NCI-H1930 (cell line): ENCODE measurements around the gene IKZF3.
A peak's percentile ranks its signal among the peaks of the same experiment; 100 is the strongest.
"Not testable (repeated sequence)": the region's sequence is repeated elsewhere in the genome, so short reads cannot be mapped to it uniquely, and the experiment has no call there.

Experiments used
- DNase-seq, 2 experiments: peaks; one replicate each; lab custom pipeline; 2025; lab: John Stamatoyannopoulos, UW

The IKZF3 gene

DNA sequence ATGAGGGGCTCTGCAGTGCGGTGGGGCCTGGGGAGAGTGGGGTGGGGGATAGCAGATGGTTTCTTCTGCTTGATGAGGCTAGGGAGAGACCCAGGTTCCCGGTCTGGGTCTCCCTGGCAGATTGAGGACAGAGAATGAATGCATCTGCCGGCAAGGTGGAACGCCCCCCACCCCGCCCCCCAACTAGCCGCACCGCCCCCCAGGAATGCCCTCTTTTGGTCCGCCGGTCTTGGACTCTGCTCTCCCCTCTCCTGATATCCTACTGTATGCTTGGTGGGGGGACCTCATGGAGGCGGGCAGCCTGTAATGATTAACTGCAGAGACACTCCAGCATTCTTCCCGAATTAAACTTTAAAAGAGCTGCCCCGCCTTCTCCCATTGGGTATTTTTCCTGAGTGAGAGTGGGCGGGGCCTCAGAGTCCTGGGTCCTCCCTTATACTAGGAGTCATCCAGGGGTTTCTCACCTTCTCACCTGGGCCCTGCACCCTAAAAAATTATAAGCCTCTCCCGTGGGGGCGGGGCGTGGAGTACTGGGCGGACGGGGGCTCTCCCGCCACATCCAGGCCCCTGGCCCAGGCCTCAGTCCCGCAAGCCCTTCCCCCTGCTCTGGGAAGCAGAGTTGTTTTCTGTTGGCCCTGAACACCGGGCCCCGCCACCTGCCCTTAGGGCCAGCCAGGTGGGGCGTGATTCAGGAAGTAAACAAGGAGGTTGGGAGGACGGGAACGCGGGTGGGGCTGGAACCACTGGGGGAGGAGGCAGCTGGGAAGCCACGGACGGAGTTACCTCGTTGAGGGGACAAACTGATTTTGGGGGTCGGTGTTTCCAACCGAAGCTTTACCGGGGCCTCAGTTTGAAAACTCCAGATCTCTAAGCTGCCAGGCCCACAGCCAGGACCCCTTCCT is 124.9 kb downstream of the IKZF3 start:
- no peak for DNase-seq

DNA sequence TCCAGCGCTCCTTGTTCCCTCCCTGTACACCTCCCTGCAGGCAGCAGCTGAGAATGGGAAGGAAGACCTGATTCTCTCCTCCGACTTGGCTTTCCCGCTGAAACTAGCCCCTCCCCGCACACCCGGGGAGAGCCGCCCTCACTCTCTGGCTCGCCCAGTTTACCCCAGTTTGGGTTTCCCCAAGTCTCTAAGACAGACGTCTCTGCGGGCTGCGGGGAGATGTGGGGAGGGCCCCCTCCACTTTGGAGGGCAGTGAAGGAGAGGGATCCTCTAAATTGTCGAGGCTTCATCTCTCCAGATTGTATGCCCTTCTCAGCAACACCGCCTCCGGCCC is 125.6 kb downstream of the IKZF3 start:
- no peak for DNase-seq

DNA sequence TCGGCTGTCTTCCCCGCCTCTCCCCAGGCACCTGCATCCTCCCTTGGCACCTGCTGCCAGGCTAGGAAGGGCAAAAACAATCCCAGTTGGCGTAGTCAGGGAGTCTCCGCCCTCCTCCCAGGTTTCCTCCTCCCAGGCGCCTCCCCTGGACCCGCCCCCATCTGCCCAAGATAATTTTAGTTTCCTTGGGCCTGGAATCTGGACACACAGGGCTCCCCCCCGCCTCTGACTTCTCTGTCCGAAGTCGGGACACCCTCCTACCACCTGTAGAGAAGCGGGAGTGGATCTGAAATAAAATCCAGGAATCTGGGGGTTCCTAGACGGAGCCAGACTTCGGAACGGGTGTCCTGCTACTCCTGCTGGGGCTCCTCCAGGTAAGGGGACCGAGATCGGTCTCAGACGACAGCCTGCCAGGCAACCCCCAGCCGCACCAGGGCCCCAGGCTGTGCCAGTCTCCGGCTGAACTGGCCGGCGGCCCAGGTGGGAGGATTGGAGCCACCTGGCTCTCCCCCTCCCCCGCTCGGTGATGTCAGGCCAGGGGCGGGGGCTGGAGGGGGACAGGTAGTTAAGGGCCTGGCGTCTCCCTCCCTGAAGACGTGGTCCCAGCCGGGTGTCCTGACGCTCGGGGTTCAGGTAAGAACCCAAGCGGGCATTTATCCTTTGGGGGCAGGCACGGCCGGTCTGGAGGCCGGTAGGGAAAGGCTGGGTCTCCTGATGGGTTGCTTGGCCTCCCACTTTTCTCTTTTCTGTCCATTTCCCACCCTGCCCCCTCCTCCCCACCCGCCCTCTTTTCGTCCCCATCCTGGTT is 126.1 kb downstream of the IKZF3 start, which contains the start of gene GRB7:
GRB7 (plus strand) TSS at position 179 of the 808 bp plus-strand sequence. CDS start 4,364 bp downstream, outside the sequence.
- DNase-seq, result peak in 1 of 2 experiments; percentile 7

DNA sequence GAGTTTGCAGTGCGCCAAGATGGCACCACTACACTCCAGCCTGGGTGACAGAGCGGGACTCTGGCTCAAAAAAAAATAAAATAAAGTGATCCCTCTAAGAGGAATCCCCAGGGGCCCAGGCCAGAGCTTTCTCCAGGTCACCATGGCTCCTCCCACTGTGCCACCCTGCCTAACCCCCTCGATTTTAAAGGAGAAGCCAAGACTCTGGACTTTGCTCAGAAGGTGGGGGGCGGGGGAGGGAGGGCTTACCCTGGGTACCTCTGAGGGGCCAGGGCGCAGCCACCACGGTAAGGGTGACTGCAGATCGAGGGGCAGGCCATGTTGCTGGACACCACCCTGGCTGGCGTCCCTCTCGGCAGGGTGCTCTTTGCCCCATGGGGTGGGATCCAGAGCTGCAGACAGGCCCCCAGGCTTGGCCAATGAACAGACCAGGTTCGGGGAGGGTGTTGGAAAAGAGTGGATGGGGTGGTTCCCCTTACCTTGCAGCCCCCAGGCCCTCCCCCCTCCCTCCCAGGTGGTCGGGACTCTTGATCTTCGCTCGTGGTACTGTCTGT is 126.8 kb downstream of the IKZF3 start:
- no peak for DNase-seq

DNA sequence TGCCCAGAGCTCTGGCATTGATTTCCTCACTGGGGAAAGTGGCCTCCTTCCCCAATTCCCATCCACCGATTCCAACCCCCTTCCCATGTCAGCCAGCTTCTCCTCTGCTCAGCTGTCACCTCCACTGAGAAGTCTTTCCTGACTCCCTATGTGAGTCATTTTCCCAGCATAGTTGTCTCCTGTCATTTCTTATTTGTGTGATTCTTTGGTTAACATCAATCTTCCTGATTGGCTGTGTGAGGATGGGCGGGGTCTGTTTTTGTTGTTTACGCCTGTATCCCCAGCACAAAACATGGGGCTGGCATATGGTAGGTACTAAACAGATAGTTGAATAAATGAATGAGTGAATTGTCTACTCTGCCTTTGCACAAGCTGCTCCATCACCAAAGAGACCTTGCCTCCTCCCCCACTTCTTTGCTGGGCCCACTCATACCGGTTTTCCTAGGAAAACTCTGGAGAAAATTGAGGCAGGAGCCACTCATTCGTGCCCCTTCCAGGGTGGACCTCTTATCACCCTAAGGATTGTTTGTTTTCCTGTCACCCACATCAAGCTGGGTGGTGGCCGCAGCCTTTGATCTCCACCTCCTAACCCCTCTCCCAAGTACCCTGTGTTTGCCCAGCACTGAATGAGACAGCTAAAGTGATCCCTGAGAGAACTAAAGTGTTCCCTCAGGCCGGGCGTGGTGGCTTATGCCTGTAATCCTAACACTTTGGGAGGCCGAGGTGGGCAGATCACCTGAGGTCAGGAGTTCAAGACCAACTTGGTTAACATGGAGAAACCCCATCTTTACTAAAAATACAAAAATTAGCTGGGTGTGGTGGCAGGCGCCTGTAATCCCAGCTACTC is 127.6 kb downstream of the IKZF3 start:
- DNase-seq, result no peak

DNA sequence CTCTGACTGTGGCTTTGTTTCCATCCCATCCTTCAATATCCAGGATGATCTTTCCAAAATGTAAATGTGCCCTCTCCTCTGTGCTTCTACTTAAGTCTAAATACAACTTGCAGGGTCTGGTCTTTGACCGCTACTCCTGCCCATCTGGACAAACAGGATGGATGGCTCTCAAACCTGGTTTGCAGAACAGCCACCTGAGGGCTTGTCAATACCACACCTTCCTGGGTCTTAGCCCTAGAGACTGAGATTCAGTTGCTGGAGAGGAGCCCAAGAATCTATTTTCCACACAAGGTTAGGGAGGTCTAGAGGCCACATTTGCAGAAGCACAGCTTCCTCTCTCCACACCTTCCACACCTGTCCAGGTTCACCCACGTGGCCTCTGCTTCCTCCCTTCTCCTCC is 128.2 kb downstream of the IKZF3 start:
- DNase-seq, result no peak

DNA sequence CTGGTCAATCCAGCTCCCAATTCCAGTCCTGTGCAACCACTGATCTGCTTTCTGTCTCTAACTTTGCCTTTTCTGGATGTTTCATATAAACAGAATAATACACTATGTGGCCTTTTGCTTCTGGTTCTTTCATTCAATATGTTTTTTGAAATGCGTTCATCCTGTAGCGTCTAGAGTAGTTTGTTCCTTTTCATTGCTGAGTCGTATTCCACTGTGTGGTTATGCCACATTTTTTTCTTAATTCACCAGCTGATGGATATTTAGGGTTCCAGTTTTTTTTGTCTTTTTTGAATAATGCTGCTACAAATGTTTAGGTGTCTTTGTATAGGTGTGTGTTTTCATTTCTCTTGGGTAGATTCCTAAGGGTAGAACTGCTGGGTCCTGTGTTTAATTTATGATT is 131.5 kb downstream of the IKZF3 start:
- DNase-seq, result no peak

DNA sequence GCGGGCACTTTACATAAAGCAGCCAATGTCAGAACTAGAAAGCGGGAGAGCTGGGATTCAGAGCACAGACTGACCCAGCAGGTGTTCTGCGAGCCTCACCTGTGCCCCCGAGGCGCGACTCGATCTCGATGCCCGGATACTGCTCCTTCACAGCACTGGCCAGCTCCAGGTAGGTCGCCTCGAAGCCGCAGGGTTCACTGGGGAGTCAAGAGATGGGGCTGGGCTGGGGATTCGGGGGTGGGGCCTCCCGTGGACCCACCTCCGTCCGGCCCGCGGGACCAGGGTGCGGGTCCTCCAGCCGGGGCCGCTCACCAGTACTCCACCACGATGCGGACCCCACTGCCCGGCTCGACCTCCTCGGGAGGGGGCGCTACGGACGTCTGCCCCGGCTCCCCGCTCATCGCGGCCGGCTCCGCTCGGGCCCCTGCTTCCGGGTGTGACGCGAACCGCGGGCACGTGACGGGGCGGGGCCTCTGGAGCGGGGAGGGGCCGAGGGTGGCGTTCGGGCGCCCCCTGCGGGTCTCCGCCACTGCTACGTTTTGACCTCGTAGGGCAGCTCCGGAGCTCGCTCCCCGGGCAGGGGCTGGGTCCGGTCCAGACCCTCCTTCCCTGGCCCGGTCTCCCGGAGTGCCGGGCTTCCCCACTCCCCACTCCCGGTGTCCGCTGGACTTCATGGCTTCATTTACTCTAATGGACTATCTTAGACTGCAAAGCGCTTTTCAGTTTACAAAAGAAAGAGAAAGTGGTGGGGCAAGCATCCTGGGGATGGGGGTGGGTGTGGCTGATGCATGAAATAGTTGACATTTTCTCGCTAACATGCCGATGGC is 133.8 kb downstream of the IKZF3 start, which contains the start of gene MIEN1:
MIEN1 (minus strand) TSS at position 438 of the 827 bp plus-strand sequence; CDS start at position 401, 37 bp downstream.
- peak; percentile 76 to 87 for DNase-seq

DNA sequence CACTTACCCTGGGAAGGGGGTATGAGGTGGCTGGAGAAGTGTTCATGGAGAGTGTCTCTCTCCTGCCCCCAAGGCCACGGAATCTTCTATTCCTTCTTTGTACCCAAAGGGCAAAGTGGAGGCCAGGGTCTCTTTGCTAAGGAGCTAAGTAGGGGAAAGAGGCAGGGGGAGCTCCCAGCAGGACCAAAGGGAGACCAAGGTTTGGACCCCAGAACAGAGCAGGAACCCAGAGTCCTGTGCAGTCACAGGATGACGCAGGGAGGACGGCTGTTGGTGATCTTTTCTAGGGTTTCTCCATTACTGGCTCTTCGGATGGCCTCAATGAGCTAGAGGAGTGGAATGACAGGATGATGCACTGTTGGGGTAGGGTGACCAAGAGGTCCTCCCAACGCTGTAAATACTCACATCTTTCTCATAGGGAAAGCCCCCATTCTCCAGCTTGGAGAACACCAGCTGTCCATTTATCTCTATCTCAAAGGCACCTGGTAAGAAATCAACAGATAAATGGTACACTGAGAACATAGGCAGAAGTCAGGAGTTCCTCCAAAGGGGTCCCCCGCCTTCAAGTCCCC is 134.7 kb downstream of the IKZF3 start:
- no peak for DNase-seq

DNA sequence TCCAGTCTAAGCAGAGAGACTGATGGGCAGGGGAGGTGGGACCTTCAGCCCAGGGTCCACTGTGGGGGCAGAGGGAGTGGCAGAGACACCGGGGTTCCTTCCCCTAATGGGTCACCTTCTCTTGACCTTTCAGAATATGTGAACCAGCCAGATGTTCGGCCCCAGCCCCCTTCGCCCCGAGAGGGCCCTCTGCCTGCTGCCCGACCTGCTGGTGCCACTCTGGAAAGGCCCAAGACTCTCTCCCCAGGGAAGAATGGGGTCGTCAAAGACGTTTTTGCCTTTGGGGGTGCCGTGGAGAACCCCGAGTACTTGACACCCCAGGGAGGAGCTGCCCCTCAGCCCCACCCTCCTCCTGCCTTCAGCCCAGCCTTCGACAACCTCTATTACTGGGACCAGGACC is 136.6 kb downstream of the IKZF3 start:
- no peak for DNase-seq

DNA sequence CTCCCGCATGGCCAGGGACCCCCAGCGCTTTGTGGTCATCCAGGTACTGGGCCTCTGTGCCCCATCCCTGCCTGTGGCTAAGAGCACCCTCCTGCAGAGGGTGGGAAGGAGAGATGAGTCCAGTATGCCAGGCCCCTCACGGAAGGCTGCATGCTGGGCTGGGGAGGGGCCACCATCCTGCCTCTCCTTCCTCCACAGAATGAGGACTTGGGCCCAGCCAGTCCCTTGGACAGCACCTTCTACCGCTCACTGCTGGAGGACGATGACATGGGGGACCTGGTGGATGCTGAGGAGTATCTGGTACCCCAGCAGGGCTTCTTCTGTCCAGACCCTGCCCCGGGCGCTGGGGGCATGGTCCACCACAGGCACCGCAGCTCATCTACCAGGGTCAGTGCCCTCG is 137.5 kb downstream of the IKZF3 start:
- DNase-seq, result no peak

DNA sequence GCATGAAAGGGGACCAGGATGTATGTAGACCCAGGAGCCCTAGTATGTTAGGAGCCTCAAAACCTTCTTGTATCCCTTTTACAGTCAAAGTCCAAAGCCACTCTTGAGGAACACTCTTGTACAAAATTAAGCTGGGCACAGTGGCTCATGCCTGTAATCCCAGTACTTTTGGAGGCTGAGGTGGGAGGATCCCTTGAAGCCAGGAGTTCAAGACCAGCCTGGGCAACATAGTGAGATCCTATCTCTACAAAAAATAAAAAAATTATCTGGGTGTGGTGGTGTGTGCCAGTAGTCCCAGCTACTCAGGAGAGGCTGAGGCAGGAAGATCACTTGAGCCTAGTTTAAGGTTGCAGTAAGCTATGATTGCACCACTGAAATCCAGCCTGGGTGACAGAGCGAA is 138.2 kb downstream of the IKZF3 start:
- DNase-seq, result not testable (repeated sequence)

DNA sequence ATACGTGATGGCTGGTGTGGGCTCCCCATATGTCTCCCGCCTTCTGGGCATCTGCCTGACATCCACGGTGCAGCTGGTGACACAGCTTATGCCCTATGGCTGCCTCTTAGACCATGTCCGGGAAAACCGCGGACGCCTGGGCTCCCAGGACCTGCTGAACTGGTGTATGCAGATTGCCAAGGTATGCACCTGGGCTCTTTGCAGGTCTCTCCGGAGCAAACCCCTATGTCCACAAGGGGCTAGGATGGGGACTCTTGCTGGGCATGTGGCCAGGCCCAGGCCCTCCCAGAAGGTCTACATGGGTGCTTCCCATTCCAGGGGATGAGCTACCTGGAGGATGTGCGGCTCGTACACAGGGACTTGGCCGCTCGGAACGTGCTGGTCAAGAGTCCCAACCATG is 139.4 kb downstream of the IKZF3 start:
- no peak for DNase-seq

DNA sequence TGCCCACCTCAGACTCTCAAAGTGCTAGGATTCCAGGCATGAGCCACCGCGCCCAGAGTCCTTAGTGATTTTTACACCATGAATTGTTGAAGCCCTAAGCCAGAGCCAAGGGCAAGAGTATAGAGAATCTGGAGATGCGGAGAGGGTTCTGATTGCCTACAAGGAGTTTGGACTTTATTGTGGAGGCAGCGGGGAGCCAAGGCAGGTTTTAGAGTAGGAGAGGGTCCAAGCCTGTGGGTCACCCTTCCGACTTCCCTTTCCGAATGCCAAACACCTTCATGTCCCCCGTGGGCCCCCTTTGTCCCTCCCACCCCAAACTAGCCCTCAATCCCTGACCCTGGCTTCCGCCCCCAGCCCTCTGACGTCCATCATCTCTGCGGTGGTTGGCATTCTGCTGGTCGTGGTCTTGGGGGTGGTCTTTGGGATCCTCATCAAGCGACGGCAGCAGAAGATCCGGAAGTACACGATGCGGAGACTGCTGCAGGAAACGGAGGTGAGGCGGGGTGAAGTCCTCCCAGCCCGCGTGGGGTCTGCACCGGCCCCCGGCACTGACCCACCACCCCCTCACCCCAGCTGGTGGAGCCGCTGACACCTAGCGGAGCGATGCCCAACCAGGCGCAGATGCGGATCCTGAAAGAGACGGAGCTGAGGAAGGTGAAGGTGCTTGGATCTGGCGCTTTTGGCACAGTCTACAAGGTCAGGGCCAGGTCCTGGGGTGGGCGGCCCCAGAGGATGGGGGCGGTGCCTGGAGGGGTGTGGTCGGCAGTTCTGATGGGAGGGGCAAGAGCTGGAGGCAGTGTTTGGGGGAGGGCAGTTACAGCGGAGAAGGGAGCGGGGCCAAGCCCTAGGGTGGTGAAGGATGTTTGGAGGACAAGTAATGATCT is 140.9 kb downstream of the IKZF3 start:
- no peak for DNase-seq

DNA sequence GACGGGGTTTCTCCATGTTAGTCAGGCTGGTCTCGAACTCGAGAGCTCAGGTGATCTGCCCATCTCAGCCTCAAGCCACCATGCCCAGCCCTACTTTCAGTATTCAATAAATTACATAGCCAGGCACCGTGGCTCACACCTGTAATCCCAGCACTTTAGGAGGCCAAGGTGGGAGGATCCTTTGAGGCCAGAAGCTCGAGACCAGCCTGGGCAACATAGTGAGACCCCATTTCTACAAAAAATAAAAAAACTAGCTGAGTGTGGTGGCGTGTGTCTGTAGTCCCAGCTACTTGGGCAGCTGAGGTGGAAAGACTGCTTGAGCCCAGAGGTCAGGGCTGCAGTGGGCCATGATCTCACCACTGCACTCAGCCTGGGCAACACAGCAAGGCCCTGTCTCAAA is 142.0 kb downstream of the IKZF3 start:
- DNase-seq, result no peak

DNA sequence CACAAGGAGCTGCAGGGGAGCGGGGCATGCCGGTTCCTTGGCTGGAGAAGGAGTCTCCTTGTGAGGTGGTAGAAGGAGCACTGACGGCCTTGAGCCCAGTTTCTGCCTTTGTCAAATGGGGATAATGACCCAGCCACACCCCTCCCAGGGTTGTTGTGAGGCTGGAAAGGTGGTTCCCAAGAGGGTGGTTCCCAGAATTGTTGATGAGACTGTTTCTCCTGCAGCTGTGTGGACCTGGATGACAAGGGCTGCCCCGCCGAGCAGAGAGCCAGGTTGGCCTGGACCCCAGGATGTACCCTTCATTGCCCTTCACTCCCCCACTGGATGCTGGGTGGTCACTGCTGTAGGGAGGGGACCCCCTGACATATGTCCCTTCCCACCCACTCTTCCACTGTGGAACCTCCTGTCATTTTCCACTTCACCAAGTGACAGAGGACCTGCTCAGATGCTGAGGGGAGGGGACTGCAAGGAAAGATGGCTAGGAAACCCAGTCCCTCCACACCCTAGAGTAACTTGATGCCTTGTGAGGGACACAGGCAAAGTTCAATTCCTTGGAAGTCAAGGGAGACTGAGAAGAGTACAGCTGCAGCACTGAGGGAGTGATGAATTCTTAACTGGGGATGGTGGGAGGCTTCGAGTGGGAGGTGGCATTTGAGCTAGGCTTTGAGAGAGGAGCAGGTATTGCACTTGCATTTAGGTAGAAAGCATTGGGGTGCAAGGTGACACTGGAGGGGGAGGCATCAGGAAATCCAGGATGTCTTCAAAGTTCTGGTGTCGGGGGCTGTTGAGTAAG is 144.4 kb downstream of the IKZF3 start:
- no peak for DNase-seq

DNA sequence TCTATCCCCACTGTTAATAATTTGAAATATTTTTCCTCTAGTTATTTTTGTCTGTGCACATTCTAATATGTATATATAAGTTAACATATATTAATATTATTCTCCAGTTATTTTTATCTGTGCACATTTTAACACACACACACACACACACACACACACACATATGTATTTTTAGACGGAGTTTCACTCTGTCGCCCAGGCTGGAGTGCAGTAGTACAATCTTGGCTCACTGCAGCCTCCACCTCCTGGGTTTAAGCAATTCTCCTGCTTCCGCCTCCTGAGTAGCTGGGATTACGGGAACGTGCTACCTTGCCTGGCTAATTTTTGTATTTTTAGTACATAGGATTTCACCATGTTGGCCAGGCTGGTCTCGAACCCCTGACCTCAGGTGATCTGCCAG is 146.5 kb downstream of the IKZF3 start:
- DNase-seq, result no peak

DNA sequence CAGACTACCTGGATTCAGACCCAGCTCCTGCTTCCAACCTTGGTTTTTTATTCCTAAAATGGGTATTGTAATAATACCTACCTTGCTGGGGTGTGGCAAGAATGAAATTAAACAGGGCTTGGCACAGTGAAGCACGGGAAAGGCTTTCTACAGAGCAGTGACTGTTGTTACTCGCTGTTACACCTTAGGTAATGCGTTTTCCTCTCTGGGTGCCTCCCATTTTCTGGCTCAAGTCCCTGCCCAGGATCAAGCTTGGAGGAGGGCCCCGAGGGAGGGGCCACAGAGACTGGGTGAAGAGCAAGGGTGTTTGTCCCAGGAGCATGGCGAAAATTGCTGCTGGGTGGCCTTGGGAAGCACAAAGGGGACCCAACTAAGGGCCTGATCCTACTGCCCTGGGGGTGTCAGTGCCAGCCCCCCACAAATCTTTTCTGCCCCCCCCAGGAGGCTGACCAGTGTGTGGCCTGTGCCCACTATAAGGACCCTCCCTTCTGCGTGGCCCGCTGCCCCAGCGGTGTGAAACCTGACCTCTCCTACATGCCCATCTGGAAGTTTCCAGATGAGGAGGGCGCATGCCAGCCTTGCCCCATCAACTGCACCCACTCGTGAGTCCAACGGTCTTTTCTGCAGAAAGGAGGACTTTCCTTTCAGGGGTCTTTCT is 147.1 kb downstream of the IKZF3 start:
- no peak for DNase-seq
